ENCODE results near the gene LRMDA.

Gene LRMDA

DNA sequence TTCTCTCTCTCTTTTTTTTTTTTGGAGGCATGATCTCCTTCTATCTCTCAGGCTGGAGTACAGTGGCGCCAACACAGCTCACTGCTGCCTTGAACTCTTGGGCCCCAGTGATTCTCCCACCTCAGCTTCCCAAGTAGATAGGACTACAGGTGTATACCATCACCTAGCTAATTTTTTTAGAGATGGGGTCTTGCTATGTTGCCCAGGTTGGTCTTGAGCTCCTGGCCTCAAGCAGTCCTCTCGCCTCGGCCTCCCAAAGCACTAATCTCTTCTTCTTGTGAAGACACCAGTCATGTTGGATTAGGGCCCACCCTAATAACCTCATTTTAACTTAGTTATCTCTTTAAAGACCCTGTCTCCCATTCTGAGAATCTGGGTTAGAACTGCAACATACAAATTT lies 45.6 kb downstream of the LRMDA start:
- no peak for DNase-seq

- no peak for DNase-seq
Measured at GRCh38 chr10:75477680-75478079, 46.3 kb downstream of the LRMDA start.

DNA sequence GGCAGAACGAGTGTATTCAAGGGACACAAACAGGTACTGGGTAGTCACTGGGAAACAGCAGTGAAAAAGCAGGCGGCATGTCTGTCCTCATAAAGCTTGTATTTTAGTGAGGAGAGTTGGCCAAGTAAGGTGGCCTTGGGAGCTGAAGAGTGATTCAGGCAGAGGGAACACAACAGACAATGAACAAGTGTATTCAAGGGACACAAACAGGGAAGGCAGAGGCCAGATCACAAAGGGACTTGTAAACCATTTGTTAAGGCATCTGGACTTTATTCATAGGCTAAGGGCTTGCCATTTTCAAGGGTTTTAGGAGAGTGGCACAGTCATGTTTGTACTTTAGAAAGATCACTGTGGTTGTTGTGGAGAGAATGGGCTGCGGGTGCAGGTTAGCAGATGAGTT lies 49.0 kb downstream of the LRMDA start:
- no peak for DNase-seq

- no peak for DNase-seq
Measured at GRCh38 chr10:75483188-75483587, 51.8 kb downstream of the LRMDA start.

DNA sequence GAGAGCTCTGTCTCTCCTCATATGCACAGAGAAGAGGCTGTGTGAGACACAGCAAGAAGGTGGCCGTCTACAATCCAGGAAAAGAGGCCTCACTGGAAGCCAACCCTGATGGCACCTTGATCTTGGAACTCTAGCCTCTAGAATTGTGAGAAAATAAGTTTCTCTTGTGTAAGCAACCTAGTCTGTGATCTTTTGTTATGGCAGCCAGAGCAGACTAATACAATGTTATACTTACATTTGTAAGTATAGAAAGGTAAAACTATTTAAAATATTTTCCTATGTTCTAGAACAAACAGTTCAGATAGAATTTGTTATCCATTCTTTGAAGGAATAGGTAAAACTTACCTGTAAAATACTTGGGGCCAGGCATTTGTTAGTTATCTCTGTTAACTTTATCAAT lies 53.3 kb downstream of the LRMDA start:
- DNase-seq: no peak

DNA sequence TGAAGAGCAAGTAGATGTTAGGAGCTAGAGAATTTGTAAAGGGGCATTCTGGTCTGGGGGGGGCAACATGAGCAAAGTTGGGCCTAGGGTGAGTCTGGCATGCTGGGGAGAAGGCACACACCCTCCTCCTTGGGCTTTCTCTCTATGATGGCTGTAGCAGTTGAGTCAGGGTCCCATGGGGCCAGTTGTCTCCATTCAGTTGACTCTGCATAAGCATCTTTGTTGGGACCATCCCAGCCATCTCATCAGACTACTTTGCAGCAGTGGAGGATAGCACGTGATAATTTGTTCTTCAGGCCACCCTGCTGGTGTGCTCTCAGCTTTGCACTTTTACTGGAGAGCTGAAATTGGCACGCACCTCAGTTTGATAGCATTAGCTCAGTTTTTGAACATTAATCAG lies 55.2 kb downstream of the LRMDA start:
- DNase-seq: no peak

- DNase-seq: no peak
Measured at GRCh38 chr10:75487087-75487754, 55.8 kb downstream of the LRMDA start.

DNA sequence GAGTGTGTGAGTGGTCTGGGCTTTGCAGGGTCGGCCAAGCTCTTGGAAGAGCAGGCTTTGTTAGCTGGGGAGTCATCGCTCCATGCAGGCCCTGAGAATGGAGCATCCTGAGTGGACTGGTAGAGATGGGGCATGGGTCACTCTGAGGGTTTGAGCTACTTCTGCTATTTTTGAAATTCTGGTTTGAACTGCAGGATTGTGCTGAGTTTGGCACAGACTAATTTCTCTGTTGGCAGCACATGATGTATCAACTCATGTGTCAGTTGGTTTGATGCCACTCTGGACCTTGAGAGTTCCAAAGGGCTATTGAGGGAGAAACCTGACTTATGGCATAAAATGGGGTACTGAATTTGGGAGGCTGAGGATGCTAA lies 56.3 kb downstream of the LRMDA start:
- no peak for DNase-seq

DNA sequence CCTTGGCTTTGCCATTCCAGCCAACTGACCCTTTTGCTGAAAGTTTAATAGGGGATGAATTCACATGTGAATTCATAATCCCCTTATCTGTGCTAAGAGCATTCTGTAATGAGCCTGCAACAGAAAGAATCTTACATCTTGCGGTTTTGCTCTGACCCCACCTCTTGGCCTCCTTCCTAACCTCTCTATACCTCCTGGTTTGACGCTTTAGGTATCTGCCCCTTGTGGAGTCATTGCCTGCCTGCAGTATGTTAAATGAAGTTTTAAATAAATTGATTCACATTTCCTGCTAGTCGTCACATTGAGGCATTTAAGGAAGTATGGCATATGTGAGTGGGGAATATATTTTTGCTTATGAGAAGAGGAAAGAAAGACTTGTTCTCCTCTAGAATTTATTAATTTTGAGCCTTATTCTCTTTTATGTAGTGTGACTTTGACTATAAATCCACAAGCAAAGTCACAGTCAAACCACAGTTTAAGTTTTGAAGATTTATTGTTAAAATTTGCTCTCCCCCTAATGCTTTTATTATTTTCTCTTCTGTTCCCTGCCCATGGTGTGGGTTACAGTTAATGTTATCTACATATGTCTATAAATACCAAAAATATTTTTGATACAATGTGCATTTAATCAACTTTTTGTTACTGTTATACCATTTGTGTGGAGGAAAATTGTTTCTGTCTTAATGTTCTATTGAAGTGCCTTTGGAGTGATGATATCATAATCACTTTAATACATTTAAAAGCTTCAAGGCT lies 60.9 kb downstream of the LRMDA start:
- DNase-seq: no peak

DNA sequence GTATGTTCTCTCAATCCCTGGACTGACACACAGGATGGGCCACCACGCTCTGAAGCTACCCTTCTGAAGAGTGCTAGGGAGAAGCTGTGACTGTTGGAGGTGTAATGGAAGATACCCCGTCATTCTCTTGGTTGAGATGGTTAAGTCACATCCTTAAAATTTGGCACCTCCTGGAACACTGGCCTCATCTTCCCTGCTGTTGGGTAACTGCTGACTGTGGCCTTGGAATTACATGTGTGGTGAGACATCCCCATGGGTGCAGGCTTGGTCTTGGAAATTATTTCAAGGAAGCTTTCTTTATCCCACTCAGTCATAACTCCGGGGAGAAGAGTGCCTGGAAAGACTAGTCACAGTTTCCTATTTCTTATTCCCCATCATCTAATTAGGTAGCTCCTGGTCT lies 62.0 kb downstream of the LRMDA start:
- no peak for DNase-seq

DNA sequence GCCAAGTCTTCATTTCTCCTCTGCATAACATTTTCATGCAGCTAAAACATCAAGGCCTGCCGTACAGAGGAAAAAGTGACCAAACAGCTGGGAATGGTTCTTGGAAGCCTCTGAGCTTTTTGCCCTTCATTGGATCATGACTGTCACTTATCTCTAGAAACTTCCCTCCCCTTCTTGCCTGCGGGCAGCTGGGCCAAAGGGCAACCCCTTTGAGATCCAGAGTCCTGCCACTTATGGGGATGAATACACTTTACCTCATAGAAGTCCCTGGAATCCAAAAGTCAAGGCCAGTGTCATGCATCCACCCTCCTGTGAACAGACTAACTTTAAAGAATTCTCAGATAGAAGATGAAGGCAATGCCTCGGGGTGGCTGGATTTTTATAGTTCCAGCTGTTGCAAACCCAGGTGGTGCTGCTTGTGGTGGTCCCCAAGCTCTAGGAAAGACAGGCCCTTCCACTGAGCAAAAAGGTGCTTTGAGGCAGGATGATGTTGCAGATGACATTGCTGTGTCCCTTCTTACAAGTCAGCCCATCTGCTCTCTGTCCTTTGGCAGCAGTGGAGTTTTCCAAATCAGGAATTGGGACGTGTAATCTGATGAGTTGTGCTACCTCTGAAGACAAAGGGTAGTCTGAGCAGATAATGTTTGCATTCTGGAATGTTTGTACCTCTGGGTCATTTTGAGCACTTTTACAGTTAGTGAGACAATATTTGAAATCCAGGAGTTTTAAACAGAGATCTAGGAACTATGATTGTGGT lies 64.2 kb downstream of the LRMDA start:
- no peak for DNase-seq

GRCh38 chr10:75496191-75496567 lies 64.8 kb downstream of the LRMDA start:
- no peak for DNase-seq

- no peak for DNase-seq
Measured at GRCh38 chr10:75497997-75498883, 66.8 kb downstream of the LRMDA start.

DNA sequence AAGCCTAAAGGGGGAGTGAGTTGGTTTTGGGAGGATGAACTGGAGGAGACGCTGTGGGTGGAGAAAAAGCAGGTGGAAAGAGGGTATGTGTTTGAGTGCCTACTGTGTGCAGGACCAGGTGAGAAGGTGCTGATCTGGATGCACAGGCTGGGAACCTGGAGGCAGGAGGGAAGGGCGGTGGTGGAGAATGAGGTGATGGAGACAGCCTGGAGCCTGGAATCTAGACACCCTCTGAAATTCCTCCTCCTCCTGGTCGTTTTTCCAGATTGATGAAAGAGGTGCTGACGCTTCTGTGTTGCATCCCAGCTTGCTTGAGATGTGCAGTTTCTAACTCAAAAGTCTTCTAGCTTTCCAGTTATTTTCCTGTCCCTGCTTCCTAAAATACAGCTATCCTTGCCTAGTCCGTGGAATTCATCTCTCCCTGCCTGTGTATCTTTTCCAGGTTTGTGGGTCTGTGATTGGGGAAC lies 67.5 kb downstream of the LRMDA start:
- no peak for DNase-seq

- no peak for DNase-seq
Measured at GRCh38 chr10:75499556-75500160, 68.2 kb downstream of the LRMDA start.

GRCh38 chr10:75502389-75502788 lies 71.0 kb downstream of the LRMDA start:
- no peak for DNase-seq

GRCh38 chr10:75502838-75503237 lies 71.4 kb downstream of the LRMDA start:
- DNase-seq: no peak

- no peak for DNase-seq
Measured at GRCh38 chr10:75505293-75505692, 73.9 kb downstream of the LRMDA start.

GRCh38 chr10:75505840-75506506 lies 74.5 kb downstream of the LRMDA start:
- no peak for DNase-seq

- DNase-seq: no peak
Measured at GRCh38 chr10:75506930-75507329, 75.5 kb downstream of the LRMDA start.

- no peak for DNase-seq
Measured at GRCh38 chr10:75507469-75507868, 76.0 kb downstream of the LRMDA start.

DNA sequence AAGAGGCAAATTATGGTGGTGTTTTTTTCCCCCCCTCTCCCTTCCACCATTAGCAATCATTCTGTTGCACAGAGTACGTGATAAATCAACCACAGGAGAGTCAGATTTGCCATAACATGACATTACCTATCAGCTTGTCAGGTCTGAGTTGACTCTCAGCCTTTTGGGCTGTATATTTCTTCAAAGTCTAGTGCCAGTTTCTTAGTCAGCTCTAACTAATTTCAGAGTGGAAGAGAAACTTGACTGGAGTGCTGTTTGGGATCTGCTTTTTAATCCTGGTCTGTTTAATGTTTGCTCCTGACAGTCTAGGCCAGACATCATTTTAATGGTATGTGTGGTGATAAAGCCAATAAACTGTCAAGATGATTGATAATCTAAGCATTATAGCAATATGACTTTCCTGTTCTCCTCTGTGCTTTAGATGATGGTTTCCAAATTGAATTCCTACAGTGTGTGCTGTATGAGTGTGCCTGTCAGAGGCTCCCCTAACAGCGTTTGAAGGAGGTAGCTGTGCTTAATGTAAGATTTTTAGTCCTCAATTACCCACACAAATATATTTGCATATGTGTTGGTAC lies 76.9 kb downstream of the LRMDA start:
- DNase-seq: no peak
